DND-41 (cell line): Measurements from ENCODE around the gene NOL4L.

Source experiments
- ATAC-seq: fragments of 200-7000 bp; cut with Tn5 transposase; 3 replicates; pipeline ENCODE4 v1.9.1; 2021; ENCODE audit warnings: low read depth; ENCODE audit not compliant: insufficient read depth
- DNase-seq: peaks from one replicate; pipeline ENCODE4 v3.0.0-alpha.2; 2020
- H2AFZ ChIP-seq: 2 replicates; pipeline ENCODE4 v1.6.0; 2012; ENCODE audit warnings: low read depth, low read length
- H3K27ac ChIP-seq: 2 replicates; pipeline ENCODE4 v1.5.1; 2012; ENCODE audit warnings: low read length, inconsistent platforms
- H3K27me3 ChIP-seq: fragments of 200-600 bp; sonication (generic); 2 replicates; pipeline ENCODE4 v1.6.0; 2012; ENCODE audit warnings: low read length, mild to moderate bottlenecking, inconsistent platforms; ENCODE audit not compliant: insufficient read depth, poor library complexity
- H3K36me3 ChIP-seq: 2 replicates; pipeline ENCODE4 v1.5.1; 2012; ENCODE audit warnings: low read length, inconsistent platforms; ENCODE audit not compliant: insufficient read depth
- H3K4me1 ChIP-seq: 2 replicates; pipeline ENCODE4 v1.5.1; 2012; ENCODE audit warnings: mild to moderate bottlenecking, low read length; ENCODE audit not compliant: insufficient read depth
- H3K4me2 ChIP-seq: 2 replicates; pipeline ENCODE4 v1.6.0; 2012; ENCODE audit warnings: mild to moderate bottlenecking, moderate library complexity, low read length, inconsistent platforms; ENCODE audit not compliant: insufficient read depth
- H3K4me3 ChIP-seq, 2 experiments: fragments of 200-600 bp in 1 of 2; shearing (Covaris generic) in 1 of 2; 2 replicates each; pipeline ENCODE4 v1.5.1; 2012 to 2016; ENCODE audit warnings: inconsistent platforms in 2 of 2, low read length in 2 of 2, mild to moderate bottlenecking in 2 of 2, low read depth in 1 of 2, moderate library complexity in 1 of 2
- H3K79me2 ChIP-seq: 2 replicates; pipeline ENCODE4 v1.6.0; 2012; ENCODE audit warnings: low read length, inconsistent platforms; ENCODE audit not compliant: insufficient read depth
- H3K9ac ChIP-seq: 2 replicates; pipeline ENCODE4 v1.6.0; 2012; ENCODE audit warnings: low read depth, mild to moderate bottlenecking, inconsistent platforms, low read length, moderate library complexity
- H3K9me3 ChIP-seq: 2 replicates; pipeline ENCODE4 v1.5.1; 2012; ENCODE audit warnings: low read length, moderate library complexity, mild to moderate bottlenecking, inconsistent platforms; ENCODE audit not compliant: insufficient read depth, severe bottlenecking
- H4K20me1 ChIP-seq: 2 replicates; pipeline ENCODE4 v1.6.0; 2012; ENCODE audit warnings: low read length; ENCODE audit not compliant: insufficient read depth
- EZH2 ChIP-seq: IDR thresholded peaks from 3 replicates; pipeline ENCODE4 v1.6.1; 2012; ENCODE audit warnings: borderline replicate concordance, low read depth, mild to moderate bottlenecking, moderate library complexity, low read length, inconsistent platforms; ENCODE audit not compliant: severe bottlenecking
- TF ChIP-seq, protein P1 (sequence below): IDR thresholded peaks from 2 replicates; pipeline ENCODE4 v1.5.1; 2012; ENCODE audit warnings: borderline replicate concordance, low read length, moderate library complexity, mild to moderate bottlenecking; ENCODE audit not compliant: poor library complexity, severe bottlenecking; ENCODE audit errors: extremely low read depth

Gene NOL4L

DNA sequence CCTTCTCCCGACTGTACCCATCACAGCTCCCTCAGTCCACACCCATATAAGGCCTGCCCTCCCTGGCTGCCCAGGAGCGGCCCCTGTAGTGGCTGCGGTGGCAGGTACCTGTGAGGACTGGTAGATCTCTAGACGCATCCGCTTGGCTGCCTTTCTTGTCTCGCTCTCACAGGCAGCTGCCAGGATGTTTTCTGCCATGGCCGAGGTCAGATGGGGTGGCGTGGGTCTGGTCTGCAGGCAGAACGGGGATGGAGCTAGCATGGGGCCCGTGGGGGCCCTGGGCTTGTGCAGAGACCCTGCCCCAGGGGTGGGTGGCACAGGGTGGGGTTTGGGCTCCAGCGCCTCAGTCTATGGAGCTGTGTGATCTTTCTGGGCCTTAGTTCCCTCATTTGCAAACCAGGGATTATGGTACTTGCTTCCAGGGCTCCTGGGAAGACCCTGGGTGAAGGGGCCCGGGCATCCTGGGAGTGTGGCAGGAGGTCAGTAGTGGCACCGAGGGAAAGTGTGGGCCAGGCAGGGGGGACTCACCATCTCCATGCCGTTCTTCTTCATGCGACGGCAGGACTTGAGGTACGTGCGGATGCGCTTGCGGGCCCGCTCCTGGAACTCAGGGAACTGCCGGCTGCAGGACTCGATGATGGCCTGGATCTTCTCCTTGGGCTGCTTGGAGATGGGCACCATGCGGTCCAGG is 132.2 kb downstream of the NOL4L start:
- no peak overlapping the region for H3K4me3 ChIP-seq
- no peaks in the 10 kb centered on the region for H3K9me3 ChIP-seq
- no peaks in the 10 kb centered on the region for H3K27me3 ChIP-seq
- H3K4me2 ChIP-seq: no peak overlapping the region
- H3K9ac ChIP-seq: no peak overlapping the region
- ATAC-seq (no peak), DNase-seq (no peak)
- TF ChIP-seq, protein P1, sequence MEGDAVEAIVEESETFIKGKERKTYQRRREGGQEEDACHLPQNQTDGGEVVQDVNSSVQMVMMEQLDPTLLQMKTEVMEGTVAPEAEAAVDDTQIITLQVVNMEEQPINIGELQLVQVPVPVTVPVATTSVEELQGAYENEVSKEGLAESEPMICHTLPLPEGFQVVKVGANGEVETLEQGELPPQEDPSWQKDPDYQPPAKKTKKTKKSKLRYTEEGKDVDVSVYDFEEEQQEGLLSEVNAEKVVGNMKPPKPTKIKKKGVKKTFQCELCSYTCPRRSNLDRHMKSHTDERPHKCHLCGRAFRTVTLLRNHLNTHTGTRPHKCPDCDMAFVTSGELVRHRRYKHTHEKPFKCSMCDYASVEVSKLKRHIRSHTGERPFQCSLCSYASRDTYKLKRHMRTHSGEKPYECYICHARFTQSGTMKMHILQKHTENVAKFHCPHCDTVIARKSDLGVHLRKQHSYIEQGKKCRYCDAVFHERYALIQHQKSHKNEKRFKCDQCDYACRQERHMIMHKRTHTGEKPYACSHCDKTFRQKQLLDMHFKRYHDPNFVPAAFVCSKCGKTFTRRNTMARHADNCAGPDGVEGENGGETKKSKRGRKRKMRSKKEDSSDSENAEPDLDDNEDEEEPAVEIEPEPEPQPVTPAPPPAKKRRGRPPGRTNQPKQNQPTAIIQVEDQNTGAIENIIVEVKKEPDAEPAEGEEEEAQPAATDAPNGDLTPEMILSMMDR: no peak
- no peak for TF ChIP-seq EZH2
- H3K4me1 ChIP-seq: no peaks in the 10 kb centered on the region
- peaks cover 84% of the 10 kb centered on the region for H4K20me1 ChIP-seq
- H3K36me3 ChIP-seq: peaks cover 88% of the 10 kb centered on the region
- no peak overlapping the region for H2AFZ ChIP-seq
- H3K27ac ChIP-seq: peak overlapping the region; percentile 29; the same call in 1 of the 2 replicates
- H3K79me2 ChIP-seq: peaks cover 6% of the 10 kb centered on the region; the same call in 1 of the 2 replicates

DNA sequence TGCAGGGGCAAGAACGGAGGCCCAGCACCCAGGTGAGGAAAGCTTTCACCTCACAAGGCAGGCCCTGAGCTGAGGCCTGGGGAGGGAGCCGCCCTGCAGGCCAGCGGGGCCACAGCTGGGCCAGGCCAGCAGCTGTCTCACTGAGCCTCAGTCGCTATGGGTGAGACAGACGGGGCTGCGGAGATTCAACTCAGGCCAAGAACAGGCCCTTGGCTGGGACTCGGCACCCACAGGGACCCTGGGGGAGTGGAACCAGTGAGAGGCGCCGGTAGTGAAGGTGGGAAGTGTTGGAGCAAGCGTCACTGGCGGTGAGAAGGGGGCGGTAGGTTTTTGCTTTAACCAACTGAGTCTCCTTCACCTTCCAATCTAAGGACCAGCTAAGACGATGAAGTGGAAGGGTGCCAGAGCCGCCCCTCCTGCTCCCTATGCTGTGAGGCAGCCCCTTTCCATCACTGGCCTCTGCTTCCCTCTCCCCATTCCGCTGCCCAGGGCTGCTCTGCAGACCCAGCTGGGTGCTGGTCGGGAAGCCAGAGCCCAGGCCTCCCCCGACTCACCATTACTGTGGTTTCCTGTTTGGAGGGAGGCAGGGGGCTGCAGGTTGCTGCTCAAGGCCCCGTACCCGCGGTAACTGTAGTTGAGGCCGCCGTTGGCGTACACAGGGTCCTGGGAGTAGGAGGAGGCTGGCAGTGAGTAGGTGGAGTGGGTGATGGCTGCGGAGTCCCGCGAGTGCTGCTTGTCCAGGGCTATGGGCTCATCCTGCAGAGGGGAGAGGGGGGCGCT is 133.3 kb downstream of the NOL4L start:
- H2AFZ ChIP-seq: no peak overlapping the region
- no peak overlapping the region for H3K4me3 ChIP-seq
- TF ChIP-seq EZH2: no peak
- TF ChIP-seq, protein P1: peak; percentile 14
- no peaks in the 10 kb centered on the region for H3K79me2 ChIP-seq
- no peaks in the 10 kb centered on the region for H3K4me1 ChIP-seq
- H3K27me3 ChIP-seq: no peaks in the 10 kb centered on the region
- H3K36me3 ChIP-seq: peaks cover 99% of the 10 kb centered on the region
- ATAC-seq (peak; percentile 52), DNase-seq (peak; percentile 52)
- H3K9ac ChIP-seq: no peak overlapping the region
- no peak overlapping the region; the same call in 1 of the 2 replicates for H3K27ac ChIP-seq
- H3K9me3 ChIP-seq: no peaks in the 10 kb centered on the region
- no peak overlapping the region for H3K4me2 ChIP-seq
- H4K20me1 ChIP-seq: peaks cover 75% of the 10 kb centered on the region

- no peak overlapping the region for H3K9ac ChIP-seq
- TF ChIP-seq, protein P1: no peak
- TF ChIP-seq EZH2: no peak
- H4K20me1 ChIP-seq: peaks cover 75% of the 10 kb centered on the region
- ATAC-seq (no peak), DNase-seq (no peak)
- H3K4me2 ChIP-seq: no peak overlapping the region
- peaks cover 100% of the 10 kb centered on the region for H3K36me3 ChIP-seq
- peaks cover 2% of the 10 kb centered on the region; the same call in 1 of the 2 replicates for H3K79me2 ChIP-seq
- peak overlapping the region; percentile 42; the same call in 1 of the 2 replicates for H3K27ac ChIP-seq
- H3K27me3 ChIP-seq: no peaks in the 10 kb centered on the region
- H2AFZ ChIP-seq: no peak overlapping the region
- no peaks in the 10 kb centered on the region for H3K4me1 ChIP-seq
- no peak overlapping the region for H3K4me3 ChIP-seq
- H3K9me3 ChIP-seq: no peaks in the 10 kb centered on the region
Measured at GRCh38 chr20:32451340-32451681, 133.8 kb downstream of the NOL4L start.
